ENCODE measurements around the gene STUB1. TPM values are rescaled to one million over a fixed set of nuclear protein-coding genes. Genes with fewer than 3 reads are reported as not detected.
A peak's percentile ranks its signal among the peaks of the same experiment; 100 is the strongest.

Gene STUB1
- total and polyA plus RNA-seq, 2 of the 8 experiments (the other 6 are each of a cell fraction or from before 2014, with no cell fraction given) = 89.9 to 103 TPM

GRCh38 chr16:648071-648780, 32.0 kb upstream of the STUB1 start (continued):
- 0 out of 2 replicates have a peak, but pooled peaks have one; percentile 74 for TF ChIP-seq GABPA (IDR thresholded peaks at IDR 0.05; ENCODE audit: borderline replicate concordance, insufficient read depth, low read length)
- TF ChIP-seq EP300 (IDR thresholded peaks at IDR 0.05; ENCODE audit: borderline replicate concordance in 1 of 2, low read depth in 2 of 2, low read length in 2 of 2) = no peak
- no peak for TF ChIP-seq PHF8 (conservative IDR thresholded peaks at IDR 0.05; ENCODE audit: low read depth, low read length)
- no peak for TF ChIP-seq ZNF274 (IDR thresholded peaks at IDR 0.05; ENCODE audit: borderline replicate concordance, extremely low read depth, low read length)
- TF ChIP-seq POU5F1 (IDR thresholded peaks at IDR 0.05; ENCODE audit: low read depth, low read length) = no peak
- no peak for TF ChIP-seq RBBP5 (IDR thresholded peaks at IDR 0.05; ENCODE audit: borderline replicate concordance, low read depth, low read length)
- TF ChIP-seq CREB1 (IDR thresholded peaks at IDR 0.05) = no peak
- TF ChIP-seq KDM1A (IDR thresholded peaks at IDR 0.05; ENCODE audit: borderline replicate concordance, low read length) = no peak
- TF ChIP-seq BCL11A (IDR thresholded peaks at IDR 0.05; ENCODE audit: low read depth in 2 of 2, low read length in 2 of 2) = no peak
